GM12878 (cell line): Measurements from ENCODE around the gene FRMD5. TPM values are rescaled to one million over a fixed set of nuclear protein-coding genes. Genes with fewer than 3 reads are reported as not detected.

Experiments used
- ATAC-seq: fragments of 200-7000 bp; cut with Tn5 transposase; 3 replicates; pipeline ENCODE4 v1.9.1; 2020; ENCODE audit warnings: mild to moderate bottlenecking, moderate library complexity
- BruUV-seq: library from RNA; stranded (reverse); fragments of 400-500 nt; replicated peaks from 2 replicates; lab custom pipeline; 2021; lab: Mats Ljungman, UMichigan
- CTCF ChIA-PET: fragments of 300-600 bp; sonication (Branson Sonifier 250); formaldehyde crosslinking; extraction: SDS; loops from one replicate; lab custom pipeline; 2021; ENCODE audit warnings: inconsistent platforms; lab: Yijun Ruan, JAX
- POLR2A ChIA-PET: fragments of 350-600 bp; formaldehyde crosslinking; extraction: SDS; loops from one replicate; lab custom pipeline; 2021; ENCODE audit warnings: inconsistent platforms; lab: Charles Lee
- RAD21 ChIA-PET: fragments of 300-600 bp; sonication (Branson Sonifier 250); formaldehyde crosslinking; loops from one replicate; lab custom pipeline; 2023; ENCODE audit warnings: antibody characterized with exemption; ENCODE audit not compliant: unreplicated experiment; lab: Charles Lee
- SMC1A ChIA-PET: fragments of 300-600 bp; sonication (Branson Sonifier 250); formaldehyde crosslinking; loops from one replicate; lab custom pipeline; 2023; ENCODE audit not compliant: unreplicated experiment, uncharacterized antibody; lab: Charles Lee
- DNase-seq: peaks from one replicate; pipeline ENCODE4 v3.0.0-alpha.2; 2011; ENCODE audit warnings: low read depth, low spot score
- FAIRE-seq: peaks from 3 replicates; lab custom pipeline; 2011; peaks lifted over from hg19 to GRCh38; lab: Jason Lieb, UNC
- H2AFZ ChIP-seq: 2 replicates; pipeline ENCODE4 v1.6.0; 2011; ENCODE audit warnings: low read depth, low read length, control low read depth; ENCODE audit not compliant: control insufficient read depth
- H3K27ac ChIP-seq: 2 replicates; pipeline ENCODE4 v1.5.1; 2011; ENCODE audit warnings: control low read depth; ENCODE audit not compliant: control insufficient read depth, insufficient read depth
- H3K27me3 ChIP-seq, 2 experiments: replicated peaks in 1 of 2; 2 replicates each; pipeline versions ENCODE4 v1.6.0 to v1.6.1; 2011; ENCODE audit warnings: low read length in 1 of 2; ENCODE audit not compliant: control insufficient read depth in 2 of 2, insufficient read depth in 2 of 2
- H3K36me3 ChIP-seq, 2 experiments: 2 replicates each; pipeline ENCODE4 v1.5.1; 2011; ENCODE audit warnings: low read length in 1 of 2; ENCODE audit not compliant: control insufficient read depth in 2 of 2, insufficient read depth in 2 of 2
- H3K4me1 ChIP-seq: 2 replicates; pipeline ENCODE4 v1.6.1; 2011; ENCODE audit warnings: mild to moderate bottlenecking, low read length, moderate library complexity, mixed read lengths; ENCODE audit not compliant: control insufficient read depth, insufficient read depth
- H3K4me2 ChIP-seq: 2 replicates; pipeline ENCODE4 v1.6.0; 2011; ENCODE audit warnings: control low read depth; ENCODE audit not compliant: control insufficient read depth, insufficient read depth
- H3K4me3 ChIP-seq: fragments of 200-600 bp; sonication (generic); 2 replicates; pipeline ENCODE4 v1.5.1; 2016
- H3K79me2 ChIP-seq: 2 replicates; pipeline ENCODE4 v1.6.0; 2011; ENCODE audit warnings: low read length; ENCODE audit not compliant: control insufficient read depth, insufficient read depth
- H3K9ac ChIP-seq: 2 replicates; pipeline ENCODE4 v1.8.0; 2011; ENCODE audit warnings: low read length, control low read depth, mixed read lengths; ENCODE audit not compliant: control insufficient read depth, insufficient read depth
- H3K9me3 ChIP-seq: replicated peaks from 3 replicates; pipeline ENCODE4 v1.5.1; 2011; ENCODE audit warnings: mild to moderate bottlenecking, low read length; ENCODE audit not compliant: control insufficient read depth, insufficient read depth
- H4K20me1 ChIP-seq: 2 replicates; pipeline ENCODE4 v1.6.0; 2011; ENCODE audit not compliant: control insufficient read depth, insufficient read depth
- CREM ChIP-seq: IDR thresholded peaks from 2 replicates; pipeline ENCODE4 v1.6.1; 2014; ENCODE audit warnings: antibody characterized with exemption, low read depth
- ETV6 ChIP-seq, 2 experiments: fragments of 450-650 bp in 1 of 2; IDR thresholded peaks in 1 of 2; conservative IDR thresholded peaks in 1 of 2; 2 replicates each; pipeline ENCODE4 v1.6.1; 2014; ENCODE audit warnings: antibody characterized with exemption in 1 of 2, borderline replicate concordance in 1 of 2, low read depth in 1 of 2, mild to moderate bottlenecking in 1 of 2, moderate library complexity in 1 of 2
- HDAC6 ChIP-seq: fragments of 200-600 bp; sonication (generic); IDR thresholded peaks from one replicate; pipeline ENCODE4 v1.8.0; 2017; ENCODE audit warnings: antibody characterized with exemption; ENCODE audit not compliant: unreplicated experiment
- IRF3 ChIP-seq: fragments of 450-650 bp; IDR thresholded peaks from 2 replicates; pipeline ENCODE4 v1.6.1; 2014; ENCODE audit warnings: mild to moderate bottlenecking
- MAX ChIP-seq: IDR thresholded peaks from 2 replicates; pipeline ENCODE4 v1.6.1; 2012; ENCODE audit warnings: low read depth, low read length, improper control_type of control experiment
- MEF2B ChIP-seq: fragments of 450-650 bp; IDR thresholded peaks from 2 replicates; pipeline ENCODE4 v1.6.1; 2018; ENCODE audit warnings: mild to moderate bottlenecking, moderate library complexity; ENCODE audit not compliant: partially characterized antibody, poor library complexity, severe bottlenecking
- MTA2 ChIP-seq: fragments of 450-650 bp; IDR thresholded peaks from 2 replicates; pipeline ENCODE4 v1.6.1; 2016; ENCODE audit warnings: low read depth, mild to moderate bottlenecking, moderate library complexity
- POLR2AphosphoS5 ChIP-seq: IDR thresholded peaks from 2 replicates; pipeline ENCODE4 v1.6.1; 2011; ENCODE audit warnings: mild to moderate bottlenecking, low read length, inconsistent platforms
- SMAD5 ChIP-seq: IDR thresholded peaks from 2 replicates; pipeline ENCODE4 v1.6.1; 2016; ENCODE audit warnings: antibody characterized with exemption, low read depth
- SMARCA5 ChIP-seq: fragments of 450-650 bp; IDR thresholded peaks from 2 replicates; pipeline ENCODE4 v1.6.1; 2017; ENCODE audit warnings: mild to moderate bottlenecking
- ZBED1 ChIP-seq: IDR thresholded peaks from 2 replicates; pipeline ENCODE4 v1.6.1; 2016; ENCODE audit warnings: borderline replicate concordance
- WGBS: methylation state at CpG from one replicate; pipeline ENCODE4 v1.1.6; 2016; ENCODE audit warnings: low lambda C conversion rate; ENCODE audit not compliant: insufficient replicate concordance, insufficient coverage; ENCODE audit errors: missing lambda C conversion rate; 5-methylcytosine and 5-hydroxymethylcytosine counted together
- in situ Hi-C: fragments of 300-500 bp; cut with MboI; formaldehyde crosslinking; loops from 9 replicates; pipeline ENCODE4 v1.14.3; 2018; ENCODE audit warnings: mixed read lengths
- intact Hi-C: fragments of 100-400 bp; cut with micrococcal nuclease; formaldehyde crosslinking; loops from one replicate; pipeline ENCODE4 v1.14.2; 2022; ENCODE audit not compliant: unreplicated experiment
- polyA plus RNA-seq, 11 experiments: library from polyadenylated mRNA; depleted of rRNA in 4 of 11; unstranded in 6 of 11; stranded (reverse) in 5 of 11; fragments of >200 nt; fragmentation: Nextera tagmentation in 4 of 11; fragmentation: Illumina TruSeq in 1 of 11; extraction: Ambion mirVana in 4 of 11; extraction: Trizol in 1 of 11; gene quantifications; 1 replicate in 1 of 11; 2 replicates in 10 of 11; pipeline versions ENCODE4 v1.2.1 to v1.2.3, GENCODE V29; 2011 to 2016; ENCODE audit warnings: inconsistent platforms in 2 of 11, missing spikeins in 2 of 11, low read depth in 1 of 11
- total RNA-seq, 4 experiments: library from RNA; depleted of rRNA in 3 of 4; stranded (reverse); fragments of >200 nt in 3 of 4; fragmentation: Illumina TruSeq in 1 of 4; extraction: Trizol in 1 of 4; gene quantifications; 2 replicates each; pipeline versions ENCODE4 v1.2.1 to v1.2.3, GENCODE V29; 2013 to 2021
- TF ChIP-seq, protein P1 (sequence below): fragments of 450-650 bp; conservative IDR thresholded peaks from 2 replicates; pipeline ENCODE4 v1.6.1; 2017; ENCODE audit warnings: mild to moderate bottlenecking, moderate library complexity

FRMD5 gene
- total and polyA plus RNA-seq, 10 of the 15 experiments (the other 5 are each of a cell fraction or from before 2014, with no cell fraction given), result 0.26 to 6.4 (median 0.68) TPM; not detected in 1

DNA sequence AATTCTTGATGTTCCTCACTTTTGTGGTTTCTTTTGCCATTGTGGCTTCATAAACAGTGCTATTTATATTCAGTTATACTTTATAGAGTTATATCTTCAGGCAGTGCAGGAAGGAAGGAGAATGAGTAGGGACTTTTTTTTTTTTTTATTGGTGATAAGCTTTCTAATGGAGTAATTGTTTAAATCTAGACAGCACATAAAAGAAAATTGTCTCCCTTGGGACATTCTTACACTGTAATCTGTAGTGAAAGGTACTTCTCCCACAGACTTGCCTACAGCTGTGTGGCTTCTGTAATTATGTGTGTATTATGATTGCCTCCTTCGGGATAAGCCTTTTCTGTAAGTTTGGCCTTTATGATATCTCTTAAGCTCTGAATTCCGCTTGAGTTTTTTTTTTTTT is 326.7 kb downstream of the FRMD5 start:
- Histone ChIP-seq H3K4me2 (no peak overlapping the region), H4K20me1 (no peaks in the 10 kb centered on the region), H3K36me3 (peaks cover 1 to 19% of the 10 kb centered on the region in 2 experiments), H3K9me3 (no peaks in the 10 kb centered on the region), H3K4me1 (no peaks in the 10 kb centered on the region), H2AFZ (no peak overlapping the region), H3K27me3 (no peaks in the 10 kb centered on the region), H3K27ac (no peak overlapping the region), H3K79me2 (no peaks in the 10 kb centered on the region), H3K9ac (no peak overlapping the region), H3K4me3 (no peak overlapping the region)
- intact Hi-C loops (no loop called here), in situ Hi-C loops (no loop called here)
- TF ChIP-seq IRF3 (no peak), HDAC6 (no peak), CREM (no peak), MAX (no peak), ZBED1 (no peak), MEF2B (peak; percentile 27), SMAD5 (no peak), SMARCA5 (no peak), MTA2 (0 out of 2 replicates have a peak, but pooled peaks have one; percentile 14), POLR2AphosphoS5 (no peak), ETV6 (conservative IDR thresholded peaks at IDR 0.05 in 1 of 2, IDR thresholded peaks at IDR 0.05 in 1 of 2; ENCODE audit: borderline replicate concordance in 1 of 2, low read depth in 1 of 2) (no peak)
- TF ChIP-seq, protein P1, sequence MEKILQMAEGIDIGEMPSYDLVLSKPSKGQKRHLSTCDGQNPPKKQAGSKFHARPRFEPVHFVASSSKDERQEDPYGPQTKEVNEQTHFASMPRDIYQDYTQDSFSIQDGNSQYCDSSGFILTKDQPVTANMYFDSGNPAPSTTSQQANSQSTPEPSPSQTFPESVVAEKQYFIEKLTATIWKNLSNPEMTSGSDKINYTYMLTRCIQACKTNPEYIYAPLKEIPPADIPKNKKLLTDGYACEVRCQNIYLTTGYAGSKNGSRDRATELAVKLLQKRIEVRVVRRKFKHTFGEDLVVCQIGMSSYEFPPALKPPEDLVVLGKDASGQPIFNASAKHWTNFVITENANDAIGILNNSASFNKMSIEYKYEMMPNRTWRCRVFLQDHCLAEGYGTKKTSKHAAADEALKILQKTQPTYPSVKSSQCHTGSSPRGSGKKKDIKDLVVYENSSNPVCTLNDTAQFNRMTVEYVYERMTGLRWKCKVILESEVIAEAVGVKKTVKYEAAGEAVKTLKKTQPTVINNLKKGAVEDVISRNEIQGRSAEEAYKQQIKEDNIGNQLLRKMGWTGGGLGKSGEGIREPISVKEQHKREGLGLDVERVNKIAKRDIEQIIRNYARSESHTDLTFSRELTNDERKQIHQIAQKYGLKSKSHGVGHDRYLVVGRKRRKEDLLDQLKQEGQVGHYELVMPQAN, result no peak
- ATAC-seq, result no peak
- 72% methylated on average over 2 of the region's 2 CpGs for WGBS
- POLR2A ChIA-PET, result interaction anchor here (0.7 kb wide), 1 partner anchor 34 kb away, joined by 5 read pairs; no protein-coding TSS in a partner anchor
- BruUV-seq, result no TSS peak
- CTCF ChIA-PET, result interaction anchor here (0.8 to 1.5 kb wide), 4 partner anchors 13 to 198 kb away, joined by 3 to 6 read pairs (median 4); no protein-coding TSS in a partner anchor
- no peak for DNase-seq
- RAD21 ChIA-PET, result interaction anchor here (1.0 kb wide), 1 partner anchor 60 kb away, joined by 4 read pairs; no protein-coding TSS in a partner anchor
- SMC1A ChIA-PET, result interaction anchor here (0.6 to 0.7 kb wide), 4 partner anchors 9 to 311 kb away, joined by 3 to 4 read pairs (median 3); partner anchors contain the start of genes HYPK and SERINC4
- FAIRE-seq, result no peak
